OCI-LY3 (cell line): Measurements from ENCODE around the gene FAM13C.
"Not testable (repeated sequence)": the region's sequence is repeated elsewhere in the genome, so short reads cannot be mapped to it uniquely, and the experiment has no call there.

ENCODE experiments used
- H2AFZ ChIP-seq: fragments of 200-600, 300-600 bp; shearing (Covaris generic); 2 replicates; pipeline ENCODE4 v1.6.0; 2014; ENCODE audit warnings: antibody characterized with exemption, low read depth, low read length
- H3K27ac ChIP-seq: fragments of 200-600, 300-600 bp; sonication (generic); 2 replicates; pipeline ENCODE4 v1.5.1; 2014; ENCODE audit warnings: mild to moderate bottlenecking, low read length, moderate library complexity, mixed read lengths
- H3K27me3 ChIP-seq: fragments of 200-600, 300-600 bp; sonication (generic); 2 replicates; pipeline ENCODE4 v1.6.1; 2014; ENCODE audit warnings: low read depth, low read length, mixed read lengths
- H3K36me3 ChIP-seq: fragments of 200-600, 300-600 bp; sonication (generic); replicated peaks from 2 replicates; pipeline ENCODE3; 2014; ENCODE audit warnings: low read depth, low read length, mixed read lengths
- H3K4me1 ChIP-seq: fragments of 300-600, 200-600 bp; sonication (generic); 2 replicates; pipeline ENCODE4 v1.6.1; 2014; ENCODE audit warnings: low read length, mixed read lengths
- H3K4me2 ChIP-seq: fragments of 200-600, 300-600 bp; sonication (generic); 2 replicates; pipeline ENCODE4 v1.6.1; 2014; ENCODE audit warnings: low read length, mixed read lengths
- H3K4me3 ChIP-seq: fragments of 300-600, 200-600 bp; sonication (generic); 2 replicates; pipeline ENCODE4 v1.5.1; 2014; ENCODE audit warnings: antibody characterized with exemption, mild to moderate bottlenecking, low read length, moderate library complexity
- H3K79me2 ChIP-seq: fragments of 300-600, 200-600 bp; shearing (Covaris generic); 2 replicates; pipeline ENCODE4 v1.6.1; 2014; ENCODE audit warnings: mild to moderate bottlenecking, low read length, mixed read lengths
- H3K9ac ChIP-seq: fragments of 300-600, 200-600 bp; shearing (Covaris generic); 2 replicates; pipeline ENCODE4 v1.6.0; 2014; ENCODE audit warnings: mild to moderate bottlenecking, low read length, moderate library complexity
- H3K9me3 ChIP-seq: fragments of 200-600, 300-600 bp; shearing (Covaris generic); 2 replicates; pipeline ENCODE4 v1.6.1; 2014; ENCODE audit warnings: low read length, mixed read lengths; ENCODE audit not compliant: insufficient read depth
- H4K20me1 ChIP-seq: fragments of 200-600, 300-600 bp; sonication (generic); 2 replicates; pipeline ENCODE4 v1.6.1; 2016; ENCODE audit warnings: low read length, mixed read lengths; ENCODE audit not compliant: insufficient read depth
- EZH2phosphoT487 ChIP-seq: fragments of 200-600 bp; shearing (Covaris generic); IDR thresholded peaks from 2 replicates; pipeline ENCODE4 v1.6.1; 2018; ENCODE audit warnings: antibody characterized with exemption, mixed run types, low read depth
- TF ChIP-seq, protein P1 (sequence below): fragments of 200-600, 300-600 bp; sonication (generic); IDR thresholded peaks from 2 replicates; pipeline ENCODE4 v1.5.1; 2014; ENCODE audit warnings: antibody characterized with exemption, low read length, low read depth

Gene FAM13C

GRCh38 chr10:59362144-59362958 lies at the start of gene FAM13C:
Gene FAM13C, minus strand, starts transcription at chr10:59362549. Its CDS starts 89 bp downstream, at chr10:59362460.
- no peaks in the 10 kb centered on the region for H3K36me3 ChIP-seq
- H3K4me2 ChIP-seq, result no peak within 1 kb of the TSS
- no peaks in the 10 kb centered on the region for H3K79me2 ChIP-seq
- TF ChIP-seq, protein P1, sequence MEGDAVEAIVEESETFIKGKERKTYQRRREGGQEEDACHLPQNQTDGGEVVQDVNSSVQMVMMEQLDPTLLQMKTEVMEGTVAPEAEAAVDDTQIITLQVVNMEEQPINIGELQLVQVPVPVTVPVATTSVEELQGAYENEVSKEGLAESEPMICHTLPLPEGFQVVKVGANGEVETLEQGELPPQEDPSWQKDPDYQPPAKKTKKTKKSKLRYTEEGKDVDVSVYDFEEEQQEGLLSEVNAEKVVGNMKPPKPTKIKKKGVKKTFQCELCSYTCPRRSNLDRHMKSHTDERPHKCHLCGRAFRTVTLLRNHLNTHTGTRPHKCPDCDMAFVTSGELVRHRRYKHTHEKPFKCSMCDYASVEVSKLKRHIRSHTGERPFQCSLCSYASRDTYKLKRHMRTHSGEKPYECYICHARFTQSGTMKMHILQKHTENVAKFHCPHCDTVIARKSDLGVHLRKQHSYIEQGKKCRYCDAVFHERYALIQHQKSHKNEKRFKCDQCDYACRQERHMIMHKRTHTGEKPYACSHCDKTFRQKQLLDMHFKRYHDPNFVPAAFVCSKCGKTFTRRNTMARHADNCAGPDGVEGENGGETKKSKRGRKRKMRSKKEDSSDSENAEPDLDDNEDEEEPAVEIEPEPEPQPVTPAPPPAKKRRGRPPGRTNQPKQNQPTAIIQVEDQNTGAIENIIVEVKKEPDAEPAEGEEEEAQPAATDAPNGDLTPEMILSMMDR, result no peak
- TF ChIP-seq EZH2phosphoT487, result no peak
- no peak within 1 kb of the TSS for H2AFZ ChIP-seq
- H3K27ac ChIP-seq, result no peak within 1 kb of the TSS
- no peak within 1 kb of the TSS for H3K9ac ChIP-seq
- H3K4me1 ChIP-seq, result no peaks in the 10 kb centered on the region
- no peaks in the 10 kb centered on the region for H3K27me3 ChIP-seq
- H3K9me3 ChIP-seq, result no peaks in the 10 kb centered on the region
- H4K20me1 ChIP-seq, result no peaks in the 10 kb centered on the region
- no peak within 1 kb of the TSS for H3K4me3 ChIP-seq

GRCh38 chr10:59405235-59405634 lies 42.9 kb upstream of the FAM13C start:
- Histone ChIP-seq H2AFZ (no peak overlapping the region), H3K27ac (no peak overlapping the region), H3K9me3 (no peaks in the 10 kb centered on the region), H3K9ac (no peak overlapping the region), H3K4me2 (no peak overlapping the region), H3K4me1 (no peaks in the 10 kb centered on the region), H3K27me3 (no peaks in the 10 kb centered on the region), H3K4me3 (no peak overlapping the region), H3K79me2 (no peaks in the 10 kb centered on the region), H4K20me1 (no peaks in the 10 kb centered on the region), H3K36me3 (no peaks in the 10 kb centered on the region)
- TF ChIP-seq, protein P1, result no peak
- TF ChIP-seq EZH2phosphoT487, result no peak

GRCh38 chr10:59400214-59400613 lies 37.9 kb upstream of the FAM13C start:
- Histone ChIP-seq H3K27me3 (no peaks in the 10 kb centered on the region), H4K20me1 (no peaks in the 10 kb centered on the region), H3K4me3 (no peak overlapping the region), H3K27ac (no peak overlapping the region), H3K9ac (no peak overlapping the region), H3K9me3 (no peaks in the 10 kb centered on the region), H3K36me3 (no peaks in the 10 kb centered on the region), H2AFZ (no peak overlapping the region), H3K4me2 (no peak overlapping the region), H3K79me2 (no peaks in the 10 kb centered on the region), H3K4me1 (no peaks in the 10 kb centered on the region)
- TF ChIP-seq, protein P1, result no peak
- TF ChIP-seq EZH2phosphoT487, result no peak

GRCh38 chr10:59399329-59399728 lies 37.0 kb upstream of the FAM13C start:
- H3K9me3 ChIP-seq, H3K9ac ChIP-seq, H2AFZ ChIP-seq, H3K79me2 ChIP-seq, H3K27ac ChIP-seq, H4K20me1 ChIP-seq, H3K4me3 ChIP-seq, H3K27me3 ChIP-seq, H3K4me2 ChIP-seq, H3K36me3 ChIP-seq, H3K4me1 ChIP-seq: not testable (repeated sequence)
